GM15510 (cell line): ENCODE data around the gene PTGFRN.

Experiments
- POLR2A ChIP-seq: IDR thresholded peaks from 3 replicates; pipeline ENCODE4 v1.6.1; 2011; ENCODE audit warnings: borderline replicate concordance; ENCODE audit not compliant: insufficient read length; ENCODE audit errors: extremely low read depth

The PTGFRN gene

GRCh38 chr1:116923421-116923820 lies 13.7 kb downstream of the PTGFRN start:
- TF ChIP-seq POLR2A, result no peak

GRCh38 chr1:116927049-116927798 lies 17.5 kb downstream of the PTGFRN start:
- no peak for TF ChIP-seq POLR2A

GRCh38 chr1:116929961-116930592 lies 20.4 kb downstream of the PTGFRN start:
- no peak for TF ChIP-seq POLR2A

GRCh38 chr1:116931016-116931918 lies 21.6 kb downstream of the PTGFRN start:
- no peak for TF ChIP-seq POLR2A

GRCh38 chr1:116933606-116934515 lies 24.1 kb downstream of the PTGFRN start:
- TF ChIP-seq POLR2A, result no peak

GRCh38 chr1:116934586-116935207 lies 25.0 kb downstream of the PTGFRN start:
- TF ChIP-seq POLR2A, result no peak

- TF ChIP-seq POLR2A, result no peak
These were observed 28.5 kb downstream of the PTGFRN start for GRCh38 chr1:116938216-116938615.

- no peak for TF ChIP-seq POLR2A
These were observed 31.3 kb downstream of the PTGFRN start for GRCh38 chr1:116940814-116941599.

GRCh38 chr1:116941670-116942069 lies 32.0 kb downstream of the PTGFRN start:
- TF ChIP-seq POLR2A, result no peak

GRCh38 chr1:116942344-116942743 lies 32.6 kb downstream of the PTGFRN start:
- no peak for TF ChIP-seq POLR2A

GRCh38 chr1:116943438-116943837 lies 33.7 kb downstream of the PTGFRN start:
- TF ChIP-seq POLR2A, result no peak

- TF ChIP-seq POLR2A, result no peak
These were observed 34.9 kb downstream of the PTGFRN start for GRCh38 chr1:116944613-116945012.

GRCh38 chr1:116945421-116945820 lies 35.7 kb downstream of the PTGFRN start:
- TF ChIP-seq POLR2A, result no peak
